Measurements from ENCODE around the gene TBC1D22A. TPM values are rescaled to one million over a fixed set of nuclear protein-coding genes. Genes with fewer than 3 reads are reported as not detected.

The TBC1D22A gene
- polyA plus RNA-seq, 1 donor (not counting 4 experiments of a cell fraction or from before 2014, with no cell fraction given) = 20.9 TPM

GRCh38 chr22:47168441-47168840, 406.0 kb downstream of the TBC1D22A start:
- no peak overlapping the region for H2AFZ ChIP-seq (ENCODE audit: control insufficient read depth, low read length)
- H3K27ac ChIP-seq (ENCODE audit: control insufficient read depth, insufficient read depth, low read length) = no peak overlapping the region
- H3K36me3 ChIP-seq (ENCODE audit: control insufficient read depth in 2 of 2, extremely low read depth in 1 of 2, insufficient read depth in 2 of 2, low read length in 2 of 2) = peaks cover 0 to 1% of the 10 kb centered on the region in 2 experiments
- H3K4me1 ChIP-seq (ENCODE audit: control insufficient read depth, extremely low read depth, insufficient read depth, low read length) = no peaks in the 10 kb centered on the region
- H3K27me3 ChIP-seq (ENCODE audit: control insufficient read depth, extremely low read depth, insufficient read depth, low read length) = no peaks in the 10 kb centered on the region
- H3K4me2 ChIP-seq (ENCODE audit: control insufficient read depth, extremely low read depth, insufficient read depth, low read depth, low read length) = no peak overlapping the region
- no peak overlapping the region for H3K9ac ChIP-seq (ENCODE audit: control insufficient read depth, extremely low read depth, insufficient read depth, low read length)
- no peak for FAIRE-seq
- H3K79me2 ChIP-seq (ENCODE audit: control insufficient read depth, insufficient read depth, low read length) = no peaks in the 10 kb centered on the region
- dilution Hi-C loops (cut with MboI; ENCODE audit: extremely low pct_ligation_motif_present, low sequenced_read_pairs) = no loop called here
- H3K9me1 ChIP-seq (ENCODE audit: control insufficient read depth, extremely low read depth, insufficient read depth, low read length) = no peaks in the 10 kb centered on the region
- H3K4me3 ChIP-seq (ENCODE audit: control insufficient read depth in 2 of 3, extremely low read depth in 1 of 3, insufficient read depth in 2 of 3, low read depth in 1 of 3, low read length in 3 of 3) = no peak overlapping the region
- TF ChIP-seq CTCF (optimal IDR thresholded peaks at IDR 0.05 in 1 of 3, IDR thresholded peaks at IDR 0.05 in 1 of 3, conservative IDR thresholded peaks at IDR 0.05 in 1 of 3; ENCODE audit: extremely low read depth in 1 of 3, insufficient read depth in 2 of 3, low read length in 3 of 3) = no peak
- no peak for TF ChIP-seq EZH2 (IDR thresholded peaks at IDR 0.05; ENCODE audit: low read length)
- H4K20me1 ChIP-seq (ENCODE audit: control insufficient read depth, extremely low read depth, insufficient read depth, low read length) = no peaks in the 10 kb centered on the region
- H3K9me3 ChIP-seq (ENCODE audit: control insufficient read depth, low read depth, low read length) = no peaks in the 10 kb centered on the region
- DNase-seq (ENCODE audit: low read depth, low spot score) = no peak

GRCh38 chr22:47168900-47169800, 406.7 kb downstream of the TBC1D22A start:
- no peak for DNase-seq (ENCODE audit: low read depth, low spot score)
- dilution Hi-C loops (cut with MboI; ENCODE audit: extremely low pct_ligation_motif_present, low sequenced_read_pairs) = no loop called here

More at GRCh38 chr22:47168900-47169800, 406.7 kb downstream of the TBC1D22A start:
- Histone ChIP-seq H3K9me1 (ENCODE audit: control insufficient read depth, extremely low read depth, insufficient read depth, low read length) (no peaks in the 10 kb centered on the region), H3K79me2 (ENCODE audit: control insufficient read depth, insufficient read depth, low read length) (no peaks in the 10 kb centered on the region), H3K27ac (ENCODE audit: control insufficient read depth, insufficient read depth, low read length) (no peak overlapping the region), H3K36me3 (ENCODE audit: control insufficient read depth in 2 of 2, extremely low read depth in 1 of 2, insufficient read depth in 2 of 2, low read length in 2 of 2) (peaks cover 0 to under 1% of the 10 kb centered on the region in 2 experiments), H3K9me3 (ENCODE audit: control insufficient read depth, low read depth, low read length) (no peaks in the 10 kb centered on the region), H4K20me1 (ENCODE audit: control insufficient read depth, extremely low read depth, insufficient read depth, low read length) (no peaks in the 10 kb centered on the region), H3K4me2 (ENCODE audit: control insufficient read depth, extremely low read depth, insufficient read depth, low read depth, low read length) (no peak overlapping the region), H3K9ac (ENCODE audit: control insufficient read depth, extremely low read depth, insufficient read depth, low read length) (no peak overlapping the region), H2AFZ (ENCODE audit: control insufficient read depth, low read length) (no peak overlapping the region), H3K27me3 (ENCODE audit: control insufficient read depth, extremely low read depth, insufficient read depth, low read length) (no peaks in the 10 kb centered on the region), H3K4me1 (ENCODE audit: control insufficient read depth, extremely low read depth, insufficient read depth, low read length) (no peaks in the 10 kb centered on the region), H3K4me3 (ENCODE audit: control insufficient read depth in 2 of 3, extremely low read depth in 1 of 3, insufficient read depth in 2 of 3, low read depth in 1 of 3, low read length in 3 of 3) (no peak overlapping the region)
- TF ChIP-seq EZH2 (IDR thresholded peaks at IDR 0.05; ENCODE audit: low read length) (no peak), CTCF (optimal IDR thresholded peaks at IDR 0.05 in 1 of 3, IDR thresholded peaks at IDR 0.05 in 1 of 3, conservative IDR thresholded peaks at IDR 0.05 in 1 of 3; ENCODE audit: extremely low read depth in 1 of 3, insufficient read depth in 2 of 3, low read length in 3 of 3) (peak in 2 of 3 experiments; percentile 30 to 53)
- FAIRE-seq = no peak

Measured in keratinocyte (primary cell).